Lower lobe of right lung (tissue), 2 donors: ENCODE measurements around the gene COPS4. TPM values are rescaled to one million over a fixed set of nuclear protein-coding genes. Genes with fewer than 3 reads are reported as not detected.

Source experiments
- ATAC-seq, 2 donors: fragments of 200-7000 bp; cut with Tn5 transposase; one replicate each; pipeline ENCODE4 v1.9.1; 2020 to 2022; ENCODE audit warnings: mild to moderate bottlenecking in 2 of 2, moderate library complexity in 2 of 2
- DNase-seq: peaks from one replicate; pipeline ENCODE4 v3.0.0-alpha.2; 2020
- H3K27ac ChIP-seq: fragments of 200-600 bp; one replicate; pipeline ENCODE4 v1.8.0; 2022
- H3K27me3 ChIP-seq: fragments of 200-600 bp; one replicate; pipeline ENCODE4 v1.8.0; 2022; ENCODE audit warnings: low read depth
- H3K36me3 ChIP-seq: fragments of 200-600 bp; one replicate; pipeline ENCODE4 v1.8.0; 2022; ENCODE audit warnings: mild to moderate bottlenecking
- H3K4me1 ChIP-seq: fragments of 200-600 bp; one replicate; pipeline ENCODE4 v1.8.0; 2022
- H3K4me3 ChIP-seq: fragments of 200-600 bp; one replicate; pipeline ENCODE4 v1.8.0; 2022; ENCODE audit warnings: mild to moderate bottlenecking
- H3K9me3 ChIP-seq: fragments of 200-600 bp; one replicate; pipeline ENCODE4 v1.8.0; 2022
- CTCF ChIP-seq: fragments of 200-600 bp; IDR thresholded peaks from one replicate; pipeline ENCODE4 v1.8.0; 2022; ENCODE audit warnings: antibody characterized with exemption, mild to moderate bottlenecking
- intact Hi-C: fragments of 100-400 bp; cut with DNase I; formaldehyde crosslinking; loops from one replicate; pipeline ENCODE4 v1.11.0; 2022
- total RNA-seq: library from RNA; stranded (reverse); fragmentation: NEBNext Ultra II Directional; extraction: Animal tissue kit (Norgen Biotek cat#: 25700); gene quantifications from one replicate; pipeline ENCODE4 v1.2.1, GENCODE V29; 2021
- donor health status: DM: no; HTN: yes; CAD: no; lungs with severe emphysema.

The COPS4 gene
- total RNA-seq, 1 donor from 2014 or later, result 27.7 TPM

- H3K36me3 ChIP-seq, result no peaks in the 10 kb centered on the region
- no peaks in the 10 kb centered on the region for H3K27me3 ChIP-seq
- no peaks in the 10 kb centered on the region for H3K4me1 ChIP-seq
- no peak overlapping the region for H3K27ac ChIP-seq
- intact Hi-C loops, result no loop called here
- no peak for DNase-seq
- no peak for ATAC-seq
- H3K9me3 ChIP-seq, result no peaks in the 10 kb centered on the region
- no peak overlapping the region for H3K4me3 ChIP-seq
- no peak for TF ChIP-seq CTCF
Observed at GRCh38 chr4:83115656-83116285, 80.8 kb downstream of the COPS4 start.

GRCh38 chr4:83118869-83119268, 83.9 kb downstream of the COPS4 start:
- intact Hi-C loops, result no loop called here
- ATAC-seq (no peak), DNase-seq (no peak)
- no peaks in the 10 kb centered on the region for H3K27me3 ChIP-seq
- H3K4me1 ChIP-seq, result no peaks in the 10 kb centered on the region
- H3K36me3 ChIP-seq, result no peaks in the 10 kb centered on the region
- no peak for TF ChIP-seq CTCF
- H3K4me3 ChIP-seq, result no peak overlapping the region
- H3K27ac ChIP-seq, result no peak overlapping the region
- no peaks in the 10 kb centered on the region for H3K9me3 ChIP-seq

GRCh38 chr4:83121246-83121645, 86.3 kb downstream of the COPS4 start:
- H3K27ac ChIP-seq, result no peak overlapping the region
- intact Hi-C loops, result no loop called here
- ATAC-seq, result no peak
- no peak for TF ChIP-seq CTCF
- no peak overlapping the region for H3K4me3 ChIP-seq
- H3K9me3 ChIP-seq, result no peaks in the 10 kb centered on the region
- DNase-seq, result no peak
- H3K4me1 ChIP-seq, result peaks cover 9% of the 10 kb centered on the region
- H3K36me3 ChIP-seq, result no peaks in the 10 kb centered on the region
- no peaks in the 10 kb centered on the region for H3K27me3 ChIP-seq

- ATAC-seq, result peak; percentile 68 to 83
- H3K4me1 ChIP-seq, result peaks cover 13% of the 10 kb centered on the region
- H3K27ac ChIP-seq, result no peak overlapping the region
- no peaks in the 10 kb centered on the region for H3K27me3 ChIP-seq
- H3K9me3 ChIP-seq, result no peaks in the 10 kb centered on the region
- H3K36me3 ChIP-seq, result no peaks in the 10 kb centered on the region
- no peak overlapping the region for H3K4me3 ChIP-seq
- no peak for TF ChIP-seq CTCF
- intact Hi-C loops, result no loop called here
- DNase-seq, result no peak
Observed at GRCh38 chr4:83124111-83124780, 89.3 kb downstream of the COPS4 start.

Other genes with a start within 250 kb of the COPS4 start
- gene SCD5, start 236.4 kb upstream of the COPS4 start, total RNA-seq, result 17.7 TPM
- 183 TPM for gene SEC31A, start 144.0 kb upstream of the COPS4 start, total RNA-seq
- gene THAP9, start 134.4 kb upstream of the COPS4 start, total RNA-seq, result 5.0 TPM
- 14.7 TPM for gene LIN54, start 24.4 kb upstream of the COPS4 start, total RNA-seq
- 115 TPM for gene PLAC8, start 79.5 kb downstream of the COPS4 start, total RNA-seq
- 14.6 TPM for gene COQ2, start 249.6 kb downstream of the COPS4 start, total RNA-seq